ENCODE data around the gene OSTM1. TPM values are rescaled to one million over a fixed set of nuclear protein-coding genes. Genes with fewer than 3 reads are reported as not detected.

The OSTM1 gene
- total RNA-seq, 3 donors from 2014 or later = 30.0 to 40.7 (median 31.4) TPM

GRCh38 chr6:108113557-108114519 is 39.3 kb upstream of the OSTM1 start:
- no peak for ATAC-seq

GRCh38 chr6:108108374-108108773 is 33.8 kb upstream of the OSTM1 start:
- peaks cover 39% of the 10 kb centered on the region for H3K27me3 Mint-ChIP-seq (ENCODE audit: low read depth)
- H3K4me3 Mint-ChIP-seq = no peak overlapping the region
- peaks cover under 1% of the 10 kb centered on the region for H3K4me1 Mint-ChIP-seq (ENCODE audit: low read depth)
- no peaks in the 10 kb centered on the region for H3K9me3 Mint-ChIP-seq
- H3K36me3 Mint-ChIP-seq (ENCODE audit: insufficient read depth) = no peaks in the 10 kb centered on the region
- no peak for ATAC-seq
- no peak for DNase-seq

More at GRCh38 chr6:108113557-108114519, 39.3 kb upstream of the OSTM1 start:
- Mint-ChIP-seq H3K36me3 (ENCODE audit: insufficient read depth) (no peaks in the 10 kb centered on the region), H3K9me3 (no peaks in the 10 kb centered on the region), H3K27me3 (ENCODE audit: low read depth) (peaks cover 84% of the 10 kb centered on the region), H3K4me1 (ENCODE audit: low read depth) (peaks cover 42% of the 10 kb centered on the region), H3K4me3 (peak overlapping the region; percentile 58)
- DNase-seq = no peak

GRCh38 chr6:108107102-108107501 is 32.6 kb upstream of the OSTM1 start:
- ATAC-seq (no peak), DNase-seq (no peak)
- Mint-ChIP-seq H3K4me3 (no peak overlapping the region), H3K9me3 (no peaks in the 10 kb centered on the region), H3K27me3 (ENCODE audit: low read depth) (peaks cover 26% of the 10 kb centered on the region), H3K4me1 (ENCODE audit: low read depth) (no peaks in the 10 kb centered on the region), H3K36me3 (ENCODE audit: insufficient read depth) (no peaks in the 10 kb centered on the region)

- H3K9me3 Mint-ChIP-seq = no peaks in the 10 kb centered on the region
- no peak overlapping the region for H3K4me3 Mint-ChIP-seq
- peaks cover 23% of the 10 kb centered on the region for H3K27me3 Mint-ChIP-seq (ENCODE audit: low read depth)
- H3K36me3 Mint-ChIP-seq (ENCODE audit: insufficient read depth) = no peaks in the 10 kb centered on the region
- no peaks in the 10 kb centered on the region for H3K4me1 Mint-ChIP-seq (ENCODE audit: low read depth)
- ATAC-seq (no peak), DNase-seq (no peak)
Observed at GRCh38 chr6:108106694-108107093, 32.2 kb upstream of the OSTM1 start.

- no peak for ATAC-seq
- no peak overlapping the region for H3K4me3 Mint-ChIP-seq
- no peaks in the 10 kb centered on the region for H3K36me3 Mint-ChIP-seq (ENCODE audit: insufficient read depth)
- H3K4me1 Mint-ChIP-seq (ENCODE audit: low read depth) = no peaks in the 10 kb centered on the region
- H3K27me3 Mint-ChIP-seq (ENCODE audit: low read depth) = peaks cover 21% of the 10 kb centered on the region
- no peak for DNase-seq
- no peaks in the 10 kb centered on the region for H3K9me3 Mint-ChIP-seq
Observed at GRCh38 chr6:108106261-108106660, 31.7 kb upstream of the OSTM1 start.

- peaks cover 15% of the 10 kb centered on the region for H3K27me3 Mint-ChIP-seq (ENCODE audit: low read depth)
- H3K4me1 Mint-ChIP-seq (ENCODE audit: low read depth) = no peaks in the 10 kb centered on the region
Observed at GRCh38 chr6:108105571-108105970, 31.0 kb upstream of the OSTM1 start.

GRCh38 chr6:108102965-108103364 is 28.4 kb upstream of the OSTM1 start:
- no peak overlapping the region for H3K4me3 Mint-ChIP-seq
- H3K4me1 Mint-ChIP-seq (ENCODE audit: low read depth) = no peaks in the 10 kb centered on the region
- ATAC-seq = no peak

More at GRCh38 chr6:108105571-108105970, 31.0 kb upstream of the OSTM1 start:
- no peak overlapping the region for H3K4me3 Mint-ChIP-seq
- H3K9me3 Mint-ChIP-seq = no peaks in the 10 kb centered on the region
- DNase-seq (no peak), ATAC-seq (no peak)
- no peaks in the 10 kb centered on the region for H3K36me3 Mint-ChIP-seq (ENCODE audit: insufficient read depth)

GRCh38 chr6:108100003-108100402 is 25.5 kb upstream of the OSTM1 start:
- H3K9me3 Mint-ChIP-seq = no peaks in the 10 kb centered on the region
- DNase-seq (no peak), ATAC-seq (no peak)
- H3K4me1 Mint-ChIP-seq (ENCODE audit: low read depth) = no peaks in the 10 kb centered on the region
- no peak overlapping the region for H3K4me3 Mint-ChIP-seq
- H3K36me3 Mint-ChIP-seq (ENCODE audit: insufficient read depth) = no peaks in the 10 kb centered on the region
- peaks cover 9% of the 10 kb centered on the region for H3K27me3 Mint-ChIP-seq (ENCODE audit: low read depth)

More at GRCh38 chr6:108102965-108103364, 28.4 kb upstream of the OSTM1 start:
- peaks cover 2% of the 10 kb centered on the region for H3K27me3 Mint-ChIP-seq (ENCODE audit: low read depth)
- no peaks in the 10 kb centered on the region for H3K36me3 Mint-ChIP-seq (ENCODE audit: insufficient read depth)
- no peak for DNase-seq
- H3K9me3 Mint-ChIP-seq = no peaks in the 10 kb centered on the region

GRCh38 chr6:108097882-108098281 is 23.3 kb upstream of the OSTM1 start:
- H3K27me3 Mint-ChIP-seq (ENCODE audit: low read depth) = peaks cover 17% of the 10 kb centered on the region
- H3K4me1 Mint-ChIP-seq (ENCODE audit: low read depth) = no peaks in the 10 kb centered on the region
- no peak overlapping the region for H3K4me3 Mint-ChIP-seq
- H3K9me3 Mint-ChIP-seq = no peaks in the 10 kb centered on the region
- DNase-seq (no peak), ATAC-seq (no peak)
- no peaks in the 10 kb centered on the region for H3K36me3 Mint-ChIP-seq (ENCODE audit: insufficient read depth)

GRCh38 chr6:108093781-108094300 is 19.3 kb upstream of the OSTM1 start:
- Mint-ChIP-seq H3K4me3 (no peak overlapping the region), H3K4me1 (ENCODE audit: low read depth) (no peaks in the 10 kb centered on the region), H3K9me3 (no peaks in the 10 kb centered on the region), H3K27me3 (ENCODE audit: low read depth) (peaks cover 23% of the 10 kb centered on the region), H3K36me3 (ENCODE audit: insufficient read depth) (no peaks in the 10 kb centered on the region)
- DNase-seq = no peak
- ATAC-seq = no peak

- ATAC-seq (no peak), DNase-seq (no peak)
- Mint-ChIP-seq H3K9me3 (no peaks in the 10 kb centered on the region), H3K36me3 (ENCODE audit: insufficient read depth) (no peaks in the 10 kb centered on the region), H3K4me1 (ENCODE audit: low read depth) (no peaks in the 10 kb centered on the region), H3K4me3 (no peak overlapping the region), H3K27me3 (ENCODE audit: low read depth) (peaks cover 32% of the 10 kb centered on the region)
Observed at GRCh38 chr6:108091288-108091687, 16.7 kb upstream of the OSTM1 start.

GRCh38 chr6:108083349-108083748 is 8.8 kb upstream of the OSTM1 start:
- Mint-ChIP-seq H3K4me3 (no peak overlapping the region), H3K36me3 (ENCODE audit: insufficient read depth) (no peaks in the 10 kb centered on the region), H3K27me3 (ENCODE audit: low read depth) (peaks cover 24% of the 10 kb centered on the region), H3K4me1 (ENCODE audit: low read depth) (no peaks in the 10 kb centered on the region), H3K9me3 (no peaks in the 10 kb centered on the region)
- DNase-seq (no peak), ATAC-seq (no peak)

- Mint-ChIP-seq H3K4me3 (no peak overlapping the region), H3K4me1 (ENCODE audit: low read depth) (no peaks in the 10 kb centered on the region), H3K27me3 (ENCODE audit: low read depth) (peaks cover 21% of the 10 kb centered on the region), H3K36me3 (ENCODE audit: insufficient read depth) (no peaks in the 10 kb centered on the region), H3K9me3 (no peaks in the 10 kb centered on the region)
- ATAC-seq = no peak
- DNase-seq = no peak
Observed at GRCh38 chr6:108082539-108082938, 8.0 kb upstream of the OSTM1 start.

GRCh38 chr6:108080010-108080780 is 5.7 kb upstream of the OSTM1 start:
- Mint-ChIP-seq H3K9me3 (no peaks in the 10 kb centered on the region), H3K36me3 (ENCODE audit: insufficient read depth) (no peaks in the 10 kb centered on the region), H3K4me1 (ENCODE audit: low read depth) (peaks cover 2% of the 10 kb centered on the region), H3K27me3 (ENCODE audit: low read depth) (peaks cover 9% of the 10 kb centered on the region), H3K4me3 (no peak overlapping the region)
- no peak for DNase-seq
- ATAC-seq = no peak
